HPDE6-E6E7 (cell line): ENCODE results near the gene TBX1.

ENCODE experiments used
- DNase-seq: peaks from one replicate; pipeline ENCODE4 v3.0.0; 2011; ENCODE audit warnings: missing footprints; ENCODE audit errors: extremely low spot score

Gene TBX1

DNA sequence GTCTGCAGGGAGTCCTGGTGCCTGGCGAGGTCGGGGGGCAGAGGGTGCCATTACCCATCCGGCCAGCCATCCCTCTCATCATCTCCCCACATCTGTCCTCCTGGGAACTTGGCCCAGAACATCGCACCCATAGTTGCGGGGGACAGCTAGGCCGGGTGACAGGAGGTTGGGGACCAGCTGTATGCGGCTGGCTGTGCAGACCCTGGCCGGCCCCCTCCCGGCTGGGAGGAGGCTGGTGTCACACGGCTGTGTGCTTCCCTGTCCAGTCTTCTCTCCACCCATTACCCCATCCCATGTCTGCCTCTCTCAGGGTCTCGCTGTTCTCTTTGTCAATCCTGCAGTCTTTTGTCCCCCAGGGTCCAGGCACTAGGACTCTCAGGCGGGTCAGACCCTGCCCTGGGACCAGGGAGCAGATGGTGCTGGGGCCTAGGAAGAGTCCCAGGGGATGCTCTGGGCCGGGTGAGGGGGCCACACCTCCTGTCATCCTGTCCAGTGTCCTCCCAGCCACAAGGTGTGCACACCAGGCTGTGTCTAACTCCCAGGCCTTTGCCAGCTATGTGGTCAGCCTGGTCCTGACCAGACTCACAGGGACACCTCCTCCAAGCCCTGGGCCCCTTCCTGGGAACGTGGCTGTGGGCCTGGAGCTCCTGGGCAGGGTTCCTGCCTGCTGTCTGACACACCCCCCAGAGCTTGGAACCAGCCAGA lies 6.4 kb upstream of the TBX1 start:
- no peak for DNase-seq

- DNase-seq, result no peak
Measured at GRCh38 chr22:19754701-19755144, 5.9 kb upstream of the TBX1 start.

DNA sequence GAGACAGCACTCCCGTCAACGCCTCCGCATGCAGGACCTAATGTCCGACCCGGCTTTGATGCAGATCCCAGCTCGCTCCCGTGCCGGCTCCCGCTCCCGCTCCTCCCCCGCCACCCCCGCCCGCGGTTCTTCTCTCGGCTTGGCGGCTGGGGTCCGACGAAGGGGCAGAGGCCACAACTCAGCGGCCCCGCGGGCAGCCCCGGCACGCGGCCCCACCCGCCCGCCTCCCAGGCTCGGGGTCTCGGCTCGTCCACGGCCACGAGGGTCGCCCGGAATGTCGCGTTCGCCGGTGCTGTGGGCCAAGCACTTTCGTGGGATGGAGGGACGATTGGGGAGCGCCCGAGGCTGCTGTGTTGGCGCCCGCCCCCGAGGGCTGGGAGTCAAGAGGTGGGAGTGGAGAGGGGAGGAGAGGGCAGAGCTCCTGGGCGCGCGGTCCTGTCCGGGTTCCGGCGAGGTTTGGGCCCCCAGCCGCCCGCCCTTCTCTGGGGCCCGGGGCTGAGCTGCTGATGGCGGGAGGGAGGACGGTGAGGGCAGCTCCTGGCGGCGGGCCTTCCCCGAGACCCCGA lies 5.3 kb upstream of the TBX1 start:
- DNase-seq, result no peak

- no peak for DNase-seq
Measured at GRCh38 chr22:19755722-19756287, 4.8 kb upstream of the TBX1 start.

DNA sequence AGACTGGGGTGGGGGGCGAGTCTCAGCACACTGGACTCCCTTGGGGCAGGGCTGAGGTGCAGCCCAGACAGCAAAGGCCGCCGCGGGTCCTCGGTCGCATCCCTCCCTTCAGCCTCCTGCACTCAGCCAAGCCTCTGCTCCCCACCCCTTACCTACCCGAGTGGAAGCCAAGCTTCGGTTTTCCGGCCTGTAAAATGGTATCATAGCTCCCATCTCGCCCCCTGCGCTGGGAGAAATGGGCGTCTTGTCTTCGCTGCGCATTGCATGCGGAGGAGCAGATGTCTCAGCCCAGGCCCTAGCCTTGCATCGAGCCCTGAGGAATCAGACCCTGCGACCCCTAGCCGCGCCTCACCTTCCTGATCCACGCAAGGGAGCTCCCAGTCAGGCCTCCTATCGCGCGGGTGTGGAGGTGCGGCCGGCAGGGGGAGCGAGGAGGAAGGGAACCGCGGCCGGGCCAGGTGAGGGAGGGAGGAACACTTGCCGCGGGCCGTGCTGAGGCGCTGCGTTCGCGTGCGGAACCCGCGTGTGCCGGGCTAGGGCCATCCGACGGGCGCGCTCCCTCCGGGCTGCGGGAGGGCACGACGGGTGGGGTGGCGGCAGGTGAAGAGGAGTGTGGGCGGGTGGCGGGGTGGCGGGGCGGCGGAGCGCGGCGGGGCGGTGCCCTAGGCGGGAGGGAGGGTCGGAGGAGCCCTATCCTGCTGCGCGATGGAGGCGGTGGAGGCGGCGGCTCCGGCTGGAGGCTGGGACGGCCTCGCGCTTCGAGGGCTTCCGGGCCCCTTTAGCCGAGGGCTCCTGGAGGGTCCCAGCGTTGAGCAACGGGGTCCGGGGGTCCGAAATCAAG lies 4.1 kb upstream of the TBX1 start:
- peak; percentile 76 for DNase-seq

DNA sequence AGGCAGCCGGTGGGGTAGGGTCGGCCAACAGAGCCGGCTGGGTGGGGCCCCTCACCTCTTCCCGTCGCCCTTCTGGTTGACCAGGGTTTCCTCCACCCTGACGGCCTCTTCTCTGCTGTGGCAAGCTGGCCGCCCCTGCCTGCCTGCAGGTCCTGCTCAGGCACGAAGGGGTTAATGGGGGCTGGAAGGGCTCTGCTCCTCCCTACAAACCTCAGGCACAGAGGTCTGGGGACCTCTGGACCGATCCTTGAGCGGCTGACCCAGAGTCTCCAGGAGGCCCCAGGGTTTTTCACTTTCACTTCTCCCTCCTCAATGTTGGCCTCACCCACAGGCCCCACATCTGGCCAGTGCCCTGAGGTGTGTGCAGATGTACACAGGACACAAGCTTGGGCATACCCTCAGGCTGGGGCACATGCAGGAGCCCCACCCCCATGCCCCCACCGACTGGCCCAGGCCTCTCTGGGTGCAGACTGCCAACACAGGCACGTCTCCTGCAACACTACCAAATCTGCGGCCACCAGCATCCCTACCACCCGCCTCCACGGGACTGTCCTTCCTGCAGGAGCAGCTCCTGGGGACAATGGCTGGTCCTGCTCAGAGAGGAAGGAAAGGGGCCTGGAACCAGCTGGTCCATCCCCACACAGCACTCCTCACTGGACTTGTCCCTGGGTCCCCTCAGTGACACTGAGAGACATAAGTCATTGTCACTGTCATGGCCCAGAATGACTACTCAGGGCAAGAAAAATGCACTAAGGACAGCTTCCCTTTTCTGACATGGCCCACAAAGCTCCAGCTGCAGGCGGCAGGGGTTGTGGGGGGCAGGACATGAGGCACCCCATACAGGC lies 3.2 kb upstream of the TBX1 start:
- DNase-seq, result no peak

GRCh38 chr22:19757985-19758895 lies 2.3 kb upstream of the TBX1 start:
- DNase-seq, result no peak

DNA sequence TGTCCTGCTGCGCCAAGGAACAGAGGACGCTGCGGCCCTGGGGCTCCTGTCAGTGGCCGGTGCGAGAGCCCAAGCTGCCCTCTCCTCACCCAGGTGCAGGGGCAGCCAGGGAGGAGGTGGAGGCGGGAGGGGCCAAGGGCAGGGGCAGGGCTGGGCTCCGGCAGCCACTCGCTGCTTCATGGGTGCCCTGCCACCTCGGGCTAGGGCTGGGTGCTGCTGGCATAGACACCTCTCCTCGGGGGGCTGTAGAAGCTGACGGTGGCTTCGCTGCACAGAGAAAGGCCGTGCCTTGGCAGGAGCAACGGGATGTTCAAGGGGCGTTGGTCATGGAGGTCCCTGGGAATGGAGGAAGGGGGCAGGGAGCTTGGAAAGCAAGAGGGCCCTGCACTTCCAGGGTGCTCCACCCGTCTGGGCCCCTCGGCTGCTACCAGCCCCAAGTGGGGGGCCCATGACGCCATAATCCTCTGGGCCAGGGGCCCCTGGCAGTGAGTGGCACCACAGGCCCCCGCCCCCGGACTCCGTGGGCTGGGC lies 1.6 kb upstream of the TBX1 start:
- no peak for DNase-seq

- DNase-seq, result no peak
Measured at GRCh38 chr22:19759427-19760057, 1.0 kb upstream of the TBX1 start.

DNA sequence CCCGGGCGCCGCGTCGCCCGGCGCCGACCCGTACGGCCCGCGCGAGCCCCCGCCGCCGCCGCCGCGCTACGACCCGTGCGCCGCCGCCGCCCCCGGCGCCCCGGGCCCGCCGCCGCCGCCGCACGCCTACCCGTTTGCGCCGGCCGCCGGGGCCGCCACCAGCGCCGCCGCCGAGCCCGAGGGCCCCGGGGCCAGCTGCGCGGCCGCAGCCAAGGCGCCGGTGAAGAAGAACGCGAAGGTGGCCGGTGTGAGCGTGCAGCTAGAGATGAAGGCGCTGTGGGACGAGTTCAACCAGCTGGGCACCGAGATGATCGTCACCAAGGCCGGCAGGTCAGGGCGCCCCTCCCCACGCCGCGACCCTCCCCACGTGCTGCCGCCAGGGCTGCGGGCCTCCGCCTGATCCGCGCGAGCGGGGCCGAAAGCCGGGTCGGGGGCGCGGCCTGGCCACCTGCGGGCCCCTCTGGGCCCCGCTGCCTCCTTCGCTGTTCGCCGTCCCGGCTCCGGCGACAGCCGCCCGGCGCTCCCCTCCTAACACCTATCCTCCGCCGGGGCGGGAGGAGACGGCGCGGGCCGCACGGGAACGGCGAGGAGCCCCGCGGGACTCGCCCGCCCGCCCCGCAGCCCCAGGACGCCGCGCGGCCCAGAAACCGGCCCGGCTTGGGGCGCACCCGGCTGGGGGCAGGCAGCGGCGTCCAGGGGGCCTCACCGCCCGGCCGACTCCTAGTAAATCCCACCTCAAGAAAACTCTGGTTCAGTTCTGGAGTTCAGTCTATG lies 560 bp downstream of the TBX1 start:
- no peak for DNase-seq

DNA sequence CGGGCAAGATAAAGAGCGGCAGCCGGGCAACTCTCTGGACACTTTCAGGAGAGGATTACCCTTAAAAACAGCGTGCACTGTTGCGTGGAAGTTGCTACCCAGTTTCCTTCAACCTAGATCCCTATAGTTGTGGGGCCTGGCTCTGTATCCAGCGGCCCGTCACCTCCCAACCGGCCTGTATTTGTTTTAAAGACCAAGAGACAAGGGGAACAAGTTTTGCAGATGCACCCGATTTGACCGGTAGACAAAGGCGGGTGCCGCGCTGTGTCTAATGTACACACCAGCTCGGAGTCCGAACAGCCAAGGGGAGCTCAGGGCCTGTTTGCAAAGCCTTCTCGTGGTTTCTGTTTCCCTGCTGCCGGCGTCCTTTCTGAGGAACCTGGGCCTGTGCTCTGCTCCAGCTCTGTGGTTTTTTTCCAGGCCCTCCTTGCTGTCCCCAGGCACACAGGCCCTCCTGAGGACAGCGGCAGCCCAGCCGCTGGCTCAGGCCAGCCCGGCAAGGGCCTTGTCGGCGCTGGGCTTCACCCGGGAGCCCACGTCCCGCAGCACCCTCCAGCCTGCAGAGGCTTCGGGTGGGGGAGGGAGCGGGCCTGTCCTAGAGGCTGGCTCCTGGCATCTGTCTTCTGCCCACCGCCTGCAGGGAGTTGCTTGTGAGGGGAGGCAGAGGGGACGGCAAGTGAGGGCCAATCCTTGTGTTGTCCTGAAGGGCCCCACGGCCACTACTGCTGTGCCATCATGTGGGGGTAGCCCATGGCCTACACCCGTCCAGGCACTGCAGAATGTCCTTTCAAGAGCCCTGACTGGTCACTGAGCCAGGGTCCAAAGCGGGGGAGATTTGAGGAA lies 1.4 kb downstream of the TBX1 start:
- DNase-seq, result no peak

DNA sequence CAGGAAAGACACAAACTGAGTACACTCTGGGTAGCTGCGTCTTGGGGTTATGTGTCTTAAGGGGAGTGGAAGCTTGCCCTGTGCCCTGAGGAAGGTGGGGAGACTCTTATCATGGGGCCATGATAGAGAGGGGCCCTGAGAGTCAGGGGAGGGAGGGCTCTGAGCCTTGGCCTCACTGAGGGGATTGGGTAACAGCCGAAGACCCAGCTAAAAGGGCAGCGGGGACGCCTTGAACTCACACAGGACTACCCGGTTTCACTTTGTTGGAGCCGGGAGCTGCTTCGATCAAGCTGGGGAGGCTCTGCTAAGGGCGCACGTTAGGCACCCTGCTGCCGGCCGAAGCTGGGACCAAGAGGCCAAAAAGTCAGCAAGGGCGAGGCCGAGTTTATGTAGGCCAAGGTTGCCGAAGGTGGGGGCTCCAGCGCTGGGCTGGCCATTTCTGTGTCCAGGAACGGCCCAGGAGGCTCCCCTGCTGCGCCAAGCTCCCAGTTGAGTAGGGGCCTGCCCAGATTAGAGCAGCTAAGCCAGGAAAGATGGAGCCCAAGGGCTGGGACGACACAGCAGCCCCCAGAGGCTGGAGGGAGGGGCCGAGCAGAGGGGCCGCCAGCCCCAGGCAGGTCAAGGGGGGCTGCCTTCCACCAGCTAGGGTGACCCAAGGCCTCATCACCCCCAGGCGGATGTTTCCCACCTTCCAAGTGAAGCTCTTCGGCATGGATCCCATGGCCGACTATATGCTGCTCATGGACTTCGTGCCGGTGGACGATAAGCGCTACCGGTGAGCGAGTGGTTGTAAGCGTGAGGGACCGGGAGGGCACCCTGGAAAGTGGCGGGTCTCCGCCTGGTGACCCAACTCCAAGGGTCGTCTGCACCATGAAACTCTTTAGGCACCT lies 2.2 kb downstream of the TBX1 start:
- DNase-seq, result no peak

DNA sequence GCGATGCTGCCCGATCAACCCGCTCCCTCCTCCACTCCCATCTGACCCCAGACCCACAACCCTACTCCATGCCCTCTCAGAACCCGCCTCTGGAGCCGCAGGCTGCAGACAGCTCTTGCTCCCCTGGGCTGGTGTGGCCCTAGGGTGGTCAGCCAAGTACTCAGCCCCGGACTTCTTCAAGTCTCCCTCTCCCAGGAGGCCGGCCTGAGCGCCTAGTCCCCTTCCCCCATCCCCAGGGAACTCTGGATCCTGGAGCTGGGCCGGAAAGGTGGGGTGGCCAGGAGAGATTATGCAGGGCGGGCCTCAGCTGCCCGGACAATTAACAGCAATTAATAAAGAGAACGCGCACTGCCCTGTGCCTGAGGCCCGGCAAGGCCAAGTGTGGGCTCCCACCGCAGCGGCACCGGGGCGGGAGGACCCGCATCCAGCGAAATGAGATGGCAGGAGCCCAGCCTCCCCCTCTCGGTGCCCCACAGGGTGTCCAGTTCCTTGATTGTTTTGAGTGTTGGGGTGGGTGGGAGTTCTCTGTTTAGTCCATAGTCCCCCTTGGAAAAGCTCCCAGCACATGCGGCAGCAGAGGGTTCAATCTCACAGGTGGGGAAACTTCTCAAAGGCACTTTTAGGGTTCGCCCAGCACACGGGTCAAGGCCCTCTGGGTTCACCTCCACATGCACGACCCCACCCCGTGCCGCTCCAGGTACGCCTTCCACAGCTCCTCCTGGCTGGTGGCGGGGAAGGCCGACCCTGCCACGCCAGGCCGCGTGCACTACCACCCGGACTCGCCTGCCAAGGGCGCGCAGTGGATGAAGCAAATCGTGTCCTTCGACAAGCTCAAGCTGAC lies 3.1 kb downstream of the TBX1 start:
- no peak for DNase-seq

GRCh38 chr22:19764299-19764593 lies 3.7 kb downstream of the TBX1 start:
- no peak for DNase-seq

DNA sequence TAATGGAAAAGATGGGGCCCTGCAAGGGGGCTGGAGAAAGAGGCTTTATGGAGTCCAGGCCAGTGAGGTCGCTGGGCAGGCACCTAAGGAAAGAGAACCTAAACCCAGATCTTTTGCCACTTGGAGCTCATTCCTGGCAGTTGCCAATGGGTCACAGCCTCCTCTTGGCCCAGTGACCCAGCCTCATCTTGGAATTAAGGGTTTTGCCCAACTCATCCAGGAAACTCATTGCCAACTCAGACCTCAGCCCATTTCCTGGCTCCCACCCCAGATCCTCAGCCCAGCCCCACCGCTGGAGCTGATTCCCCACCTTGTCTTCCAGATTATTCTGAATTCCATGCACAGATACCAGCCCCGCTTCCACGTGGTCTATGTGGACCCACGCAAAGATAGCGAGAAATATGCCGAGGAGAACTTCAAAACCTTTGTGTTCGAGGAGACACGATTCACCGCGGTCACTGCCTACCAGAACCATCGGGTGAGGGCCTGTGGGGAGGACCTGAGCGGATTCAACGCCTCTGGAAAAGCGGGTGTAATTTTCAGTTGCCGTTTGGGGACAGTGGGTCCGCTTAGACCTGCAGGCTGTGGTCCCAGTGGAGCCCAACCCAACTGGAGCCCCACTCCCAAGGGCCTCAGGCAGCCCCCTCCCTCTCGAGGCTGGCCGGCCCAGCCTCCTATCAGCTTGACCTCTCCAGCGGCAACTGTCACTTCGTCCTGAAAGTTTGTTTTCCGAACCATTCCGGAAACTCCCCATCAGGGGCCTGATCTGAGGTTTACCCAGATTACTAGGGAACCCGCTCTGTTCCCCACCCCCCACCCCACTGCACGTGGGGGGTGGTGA lies 4.3 kb downstream of the TBX1 start:
- no peak for DNase-seq
